Liver (tissue), 9 donors: ENCODE measurements around the gene ENTHD1. TPM values are rescaled to one million over a fixed set of nuclear protein-coding genes. Genes with fewer than 3 reads are reported as not detected.

ENCODE experiments used
- DNase-seq: peaks from one replicate; pipeline ENCODE4 v3.0.0-alpha.2; 2017; ENCODE audit warnings: low spot score
- H3K27ac ChIP-seq, 2 donors: one replicate each; pipeline ENCODE4 v1.7.0; 2013; ENCODE audit warnings: inconsistent platforms in 2 of 2, low read length in 2 of 2, control low read depth in 1 of 2, low read depth in 1 of 2, mild to moderate bottlenecking in 1 of 2
- H3K27me3 ChIP-seq, 4 donors: one replicate each; pipeline versions ENCODE4 v1.6.1 to v1.7.0; 2013; ENCODE audit warnings: low read length in 3 of 4, inconsistent platforms in 1 of 4, mild to moderate bottlenecking in 1 of 4, moderate library complexity in 1 of 4; ENCODE audit not compliant: control insufficient read depth in 4 of 4, insufficient read depth in 4 of 4
- H3K36me3 ChIP-seq, 4 donors: one replicate each; pipeline versions ENCODE4 v1.6.1 to v1.7.0; 2013; ENCODE audit warnings: low read length in 3 of 4, mild to moderate bottlenecking in 3 of 4, low read depth in 1 of 4, moderate library complexity in 1 of 4; ENCODE audit not compliant: control insufficient read depth in 4 of 4, insufficient read depth in 3 of 4
- H3K4me1 ChIP-seq, 4 donors: one replicate each; pipeline versions ENCODE4 v1.6.1 to v1.7.0; 2013; ENCODE audit warnings: low read length in 3 of 4, mild to moderate bottlenecking in 3 of 4, moderate library complexity in 1 of 4; ENCODE audit not compliant: control insufficient read depth in 4 of 4, insufficient read depth in 4 of 4
- H3K4me3 ChIP-seq, 3 donors: one replicate each; pipeline versions ENCODE4 v1.6.1 to v1.7.0; 2013; ENCODE audit warnings: low read length in 3 of 3, control low read depth in 1 of 3, low read depth in 1 of 3, mild to moderate bottlenecking in 1 of 3
- H3K9ac ChIP-seq, 2 donors: one replicate each; pipeline ENCODE4 v1.7.0; 2013; ENCODE audit warnings: low read length in 2 of 2, mild to moderate bottlenecking in 2 of 2, moderate library complexity in 2 of 2, control low read depth in 1 of 2, low read depth in 1 of 2
- H3K9me3 ChIP-seq, 4 donors: one replicate each; pipeline versions ENCODE4 v1.6.1 to v1.7.0; 2013; ENCODE audit warnings: low read length in 3 of 4; ENCODE audit not compliant: control insufficient read depth in 4 of 4
- ATF3 ChIP-seq: IDR thresholded peaks from 2 replicates; pipeline ENCODE4 v1.6.1; 2016; ENCODE audit warnings: antibody characterized with exemption
- CTCF ChIP-seq: fragments of 150-350 bp; IDR thresholded peaks from 2 replicates; pipeline ENCODE4 v1.5.1; 2017; ENCODE audit warnings: improper control_type of control experiment, low read depth, low read length; ENCODE audit not compliant: missing input control
- EGR1 ChIP-seq, 2 donors: IDR thresholded peaks; 2 replicates each; pipeline ENCODE4 v1.6.1; 2016 to 2018; ENCODE audit warnings: antibody characterized with exemption in 2 of 2, low read depth in 2 of 2
- FOXA1 ChIP-seq: IDR thresholded peaks from 2 replicates; pipeline ENCODE4 v1.6.1; 2016; ENCODE audit warnings: antibody characterized with exemption
- FOXA2 ChIP-seq: IDR thresholded peaks from 2 replicates; pipeline ENCODE4 v1.6.1; 2016; ENCODE audit warnings: antibody characterized with exemption
- GABPA ChIP-seq, 2 donors: IDR thresholded peaks in 1 of 2; conservative IDR thresholded peaks in 1 of 2; 2 replicates each; pipeline ENCODE4 v1.6.1; 2016; ENCODE audit warnings: antibody characterized with exemption in 2 of 2, mild to moderate bottlenecking in 1 of 2, moderate library complexity in 1 of 2
- HNF4G ChIP-seq: IDR thresholded peaks from 2 replicates; pipeline ENCODE4 v1.6.1; 2016; ENCODE audit warnings: antibody characterized with exemption
- JUND ChIP-seq, 2 donors: IDR thresholded peaks; 2 replicates each; pipeline ENCODE4 v1.6.1; 2016; ENCODE audit warnings: antibody characterized with exemption in 2 of 2
- RAD21 ChIP-seq, 2 donors: IDR thresholded peaks; 2 replicates each; pipeline ENCODE4 v1.6.1; 2016; ENCODE audit warnings: antibody characterized with exemption in 2 of 2, mild to moderate bottlenecking in 2 of 2
- REST ChIP-seq: IDR thresholded peaks from 2 replicates; pipeline ENCODE4 v1.6.1; 2016; ENCODE audit warnings: antibody characterized with exemption, mild to moderate bottlenecking
- SP1 ChIP-seq: IDR thresholded peaks from 2 replicates; pipeline ENCODE4 v1.6.1; 2018; ENCODE audit warnings: antibody characterized with exemption, mild to moderate bottlenecking
- YY1 ChIP-seq: IDR thresholded peaks from 2 replicates; pipeline ENCODE4 v1.6.1; 2016; ENCODE audit warnings: antibody characterized with exemption, mild to moderate bottlenecking
- ZBTB33 ChIP-seq: IDR thresholded peaks from 2 replicates; pipeline ENCODE4 v1.6.1; 2016; ENCODE audit warnings: antibody characterized with exemption
- WGBS: extraction: QIAGEN DNeasy Blood & Tissue Kit; methylation state at CpG from one replicate; pipeline ENCODE4 v1.1.7; 2013; 5-methylcytosine and 5-hydroxymethylcytosine counted together
- polyA plus RNA-seq, 2 donors: library from polyadenylated mRNA; stranded (reverse) in 1 of 2; unstranded in 1 of 2; fragments of 200-250 nt in 1 of 2; fragments of >200 nt in 1 of 2; fragmentation: Nextera tagmentation in 1 of 2; extraction: Ambion mirVana in 1 of 2; gene quantifications; one replicate each; pipeline versions ENCODE4 v1.2.1 to v1.2.3, GENCODE V29; 2013 to 2015
- total RNA-seq, 2 donors: library from RNA; depleted of rRNA; stranded (reverse); fragments of >200 nt; gene quantifications; one replicate each; pipeline ENCODE4 v1.2.3, GENCODE V29; 2014
- TF ChIP-seq, protein P1 (sequence below): IDR thresholded peaks from 2 replicates; pipeline ENCODE4 v1.6.1; 2016; ENCODE audit warnings: antibody characterized with exemption
- donor health status: healthy.
- donor health status: healthy.
- donor health status: healthy.
- donor health status: healthy.
- donor health status: healthy.

Gene ENTHD1
- total and polyA plus RNA-seq, 4 donors = not detected

GRCh38 chr22:39942439-39943230 is 49.1 kb upstream of the ENTHD1 start:
- Histone ChIP-seq H3K4me1 (peaks cover 0 to 4% (median 0%) of the 10 kb centered on the region in 4 donors), H3K27ac (no peak overlapping the region), H3K9ac (no peak overlapping the region), H3K9me3 (no peaks in the 10 kb centered on the region), H3K27me3 (no peaks in the 10 kb centered on the region), H3K36me3 (no peaks in the 10 kb centered on the region), H3K4me3 (no peak overlapping the region)
- WGBS = 85% methylated on average over 8 of the region's 8 CpGs
- DNase-seq = no peak
- TF ChIP-seq ATF3 (no peak), REST (no peak), HNF4G (no peak), EGR1 (IDR thresholded peaks at IDR 0.05; ENCODE audit: low read depth in 2 of 2) (no peak), ZBTB33 (no peak), FOXA1 (no peak), YY1 (no peak), GABPA (IDR thresholded peaks at IDR 0.05 in 1 of 2, conservative IDR thresholded peaks at IDR 0.05 in 1 of 2) (no peak), CTCF (no peak), JUND (IDR thresholded peaks at IDR 0.05) (no peak), SP1 (no peak), RAD21 (IDR thresholded peaks at IDR 0.05) (no peak)
- TF ChIP-seq, protein P1, sequence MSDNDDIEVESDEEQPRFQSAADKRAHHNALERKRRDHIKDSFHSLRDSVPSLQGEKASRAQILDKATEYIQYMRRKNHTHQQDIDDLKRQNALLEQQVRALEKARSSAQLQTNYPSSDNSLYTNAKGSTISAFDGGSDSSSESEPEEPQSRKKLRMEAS = no peak

DNA sequence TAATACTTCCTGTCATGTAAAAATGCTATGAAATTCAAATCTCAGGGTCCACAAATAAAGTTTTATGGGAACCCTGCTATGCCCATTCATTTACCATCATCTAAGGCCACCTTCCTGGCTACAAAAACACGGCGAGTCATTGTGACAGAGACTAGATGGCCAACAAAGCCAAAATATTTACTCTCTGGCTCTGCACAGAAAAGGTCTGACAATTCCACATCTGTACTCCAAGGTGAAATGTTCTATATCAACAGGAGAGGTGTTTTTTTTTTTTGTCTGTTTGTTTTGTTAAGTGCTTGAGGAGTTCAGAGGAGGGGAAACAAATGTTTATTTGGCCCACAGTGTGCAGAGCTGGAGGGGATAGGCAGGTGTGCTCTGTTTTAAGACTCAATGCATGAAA is 48.0 kb upstream of the ENTHD1 start:
- H3K4me1 ChIP-seq = peaks cover 0 to under 1% (median 0%) of the 10 kb centered on the region in 4 donors
- no peak overlapping the region for H3K27ac ChIP-seq
- H3K36me3 ChIP-seq = no peaks in the 10 kb centered on the region
- no peak overlapping the region for H3K4me3 ChIP-seq
- peaks cover 0 to 2% (median 0%) of the 10 kb centered on the region in 4 donors for H3K27me3 ChIP-seq
- 88% methylated on average over 2 of the region's 2 CpGs for WGBS
- no peak for DNase-seq
- no peaks in the 10 kb centered on the region for H3K9me3 ChIP-seq
- H3K9ac ChIP-seq = no peak overlapping the region
- TF ChIP-seq EGR1 (IDR thresholded peaks at IDR 0.05; ENCODE audit: low read depth in 2 of 2) = no peak
- TF ChIP-seq ATF3 = no peak
- no peak for TF ChIP-seq HNF4G
- TF ChIP-seq, protein P1 = no peak
- TF ChIP-seq GABPA (IDR thresholded peaks at IDR 0.05 in 1 of 2, conservative IDR thresholded peaks at IDR 0.05 in 1 of 2) = no peak
- no peak for TF ChIP-seq YY1
- TF ChIP-seq REST = no peak
- TF ChIP-seq CTCF = no peak
- TF ChIP-seq FOXA2 = no peak
- no peak for TF ChIP-seq FOXA1
- no peak for TF ChIP-seq RAD21 (IDR thresholded peaks at IDR 0.05)
